NCI-H446 (cell line): Measurements from ENCODE around the gene EBNA1BP2.
"Not testable (repeated sequence)": the region's sequence is repeated elsewhere in the genome, so short reads cannot be mapped to it uniquely, and the experiment has no call there.

ENCODE experiments used
- DNase-seq, 2 experiments: peaks; one replicate each; lab custom pipeline; 2025; lab: John Stamatoyannopoulos, UW

EBNA1BP2 gene

DNA sequence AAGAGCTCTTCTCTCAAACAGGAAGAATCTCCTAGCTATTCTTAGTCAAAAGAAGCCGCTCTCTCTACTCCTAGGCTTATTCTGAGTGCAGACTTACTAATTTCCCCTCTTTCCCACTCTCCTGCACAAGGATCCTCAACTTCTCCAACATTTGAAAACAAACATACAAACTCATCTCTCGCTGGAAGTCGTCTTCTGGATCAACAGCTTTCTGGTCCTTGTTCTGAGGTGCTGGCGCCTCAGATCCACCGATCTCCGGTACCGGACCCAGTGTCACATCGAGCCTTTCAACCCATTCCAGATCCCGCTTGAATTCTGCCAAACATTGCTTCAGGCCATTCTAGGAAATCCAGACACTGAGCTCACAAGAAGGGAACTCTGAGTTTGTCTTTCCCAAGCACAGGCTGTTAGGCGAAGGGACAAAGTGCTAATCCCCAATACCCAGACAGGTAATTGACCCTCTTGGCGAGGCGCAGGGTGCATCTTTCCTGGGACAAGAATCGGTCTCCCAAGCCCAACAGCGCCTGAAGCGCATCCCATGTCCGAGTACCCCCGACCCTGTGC, 696 bp downstream of the EBNA1BP2 start:
- DNase-seq, result no peak

DNA sequence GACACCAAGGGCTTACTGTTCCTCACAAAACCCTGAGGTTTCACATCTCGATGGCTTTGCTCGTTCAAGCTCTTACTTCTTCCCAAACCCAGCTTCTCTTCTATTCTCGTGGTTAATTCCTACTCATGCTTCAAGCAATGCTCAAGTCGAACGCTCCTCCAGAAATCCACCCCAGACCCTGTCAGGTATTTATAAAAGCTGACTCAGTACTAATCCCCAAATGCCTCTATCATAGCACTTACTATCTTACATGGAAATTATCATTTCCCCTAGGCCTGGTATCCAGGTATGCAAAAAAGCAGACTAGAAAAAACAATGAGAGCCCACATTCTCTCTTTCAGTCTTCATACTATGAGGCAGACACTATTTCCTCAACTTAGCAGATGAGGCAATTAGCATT, 6.3 kb downstream of the EBNA1BP2 start:
- no peak for DNase-seq

DNA sequence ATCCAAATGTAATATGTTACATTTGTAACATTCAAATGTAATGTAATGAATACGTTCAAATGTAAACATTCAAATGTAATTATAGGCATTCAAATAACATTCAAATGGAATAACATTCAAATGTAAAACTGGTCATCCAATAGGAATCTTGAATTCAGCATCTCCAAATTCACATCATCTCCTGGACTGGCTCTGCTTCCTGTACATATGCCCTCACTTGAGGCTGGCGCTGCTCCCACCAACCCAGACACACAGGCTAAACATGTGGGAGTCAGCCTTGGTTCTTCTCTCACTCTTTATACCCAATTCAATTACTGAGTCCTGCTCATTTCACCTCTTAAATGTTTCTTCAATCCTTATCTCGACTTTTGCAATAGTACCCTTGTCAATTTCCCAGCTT, 6.9 kb downstream of the EBNA1BP2 start:
- DNase-seq, result no peak

DNA sequence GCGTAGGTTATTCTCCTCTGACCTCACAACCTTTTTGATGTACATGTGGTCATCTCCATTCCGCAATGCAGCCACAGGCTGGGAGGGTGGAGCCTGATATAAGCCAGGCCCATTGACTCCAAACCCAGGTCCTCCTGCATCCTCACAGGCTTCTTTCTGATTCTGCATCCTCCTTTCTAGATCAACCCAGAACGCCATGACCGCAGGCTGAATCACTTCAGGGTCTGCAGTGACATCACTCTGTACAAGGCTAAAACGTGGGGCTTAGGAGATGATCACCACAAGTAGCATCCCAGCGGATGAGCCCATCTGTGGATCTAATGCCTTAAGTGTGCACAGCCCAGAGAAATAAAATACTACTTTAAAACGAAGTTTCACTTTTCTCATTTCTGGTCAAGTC, 16.1 kb downstream of the EBNA1BP2 start:
- no peak for DNase-seq

DNA sequence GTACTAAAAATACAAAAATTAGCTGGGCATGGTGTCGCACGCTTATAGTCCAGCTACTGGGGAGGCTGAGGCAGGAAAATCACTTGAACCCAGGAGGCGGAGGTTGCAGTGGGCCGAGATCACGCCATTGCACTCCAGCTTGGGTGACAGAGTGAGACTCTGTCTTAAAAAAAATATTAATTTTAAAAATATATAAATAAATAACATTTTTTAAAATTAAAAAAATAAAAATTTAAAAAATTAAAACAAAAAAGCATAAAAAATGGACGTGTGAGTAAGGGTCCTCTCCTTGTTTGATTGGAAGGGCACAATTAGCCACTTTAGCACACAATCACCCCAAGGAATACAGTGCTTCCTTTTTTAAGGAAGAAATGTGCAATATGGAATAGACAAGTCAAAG, 18.6 kb downstream of the EBNA1BP2 start:
- DNase-seq, result no peak

DNA sequence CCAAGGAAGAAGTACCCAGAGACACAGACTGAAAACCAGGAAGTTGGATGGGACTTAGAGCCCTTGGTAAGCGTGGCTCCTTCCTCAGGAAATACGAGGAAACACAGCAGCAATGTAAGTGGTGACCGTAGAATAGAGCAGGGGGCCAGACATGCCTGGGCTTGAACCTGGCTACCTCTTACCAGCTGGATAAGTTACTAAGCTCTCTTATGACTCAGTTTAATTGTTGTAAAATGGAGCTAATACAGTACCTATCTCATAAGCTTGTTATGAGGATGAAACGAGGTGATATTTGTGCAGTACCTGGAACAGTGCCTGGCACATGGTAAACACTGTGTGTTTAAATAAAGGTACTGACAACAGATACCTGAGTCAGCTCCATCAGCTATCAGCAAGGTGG, 19.2 kb downstream of the EBNA1BP2 start:
- DNase-seq, result no peak

DNA sequence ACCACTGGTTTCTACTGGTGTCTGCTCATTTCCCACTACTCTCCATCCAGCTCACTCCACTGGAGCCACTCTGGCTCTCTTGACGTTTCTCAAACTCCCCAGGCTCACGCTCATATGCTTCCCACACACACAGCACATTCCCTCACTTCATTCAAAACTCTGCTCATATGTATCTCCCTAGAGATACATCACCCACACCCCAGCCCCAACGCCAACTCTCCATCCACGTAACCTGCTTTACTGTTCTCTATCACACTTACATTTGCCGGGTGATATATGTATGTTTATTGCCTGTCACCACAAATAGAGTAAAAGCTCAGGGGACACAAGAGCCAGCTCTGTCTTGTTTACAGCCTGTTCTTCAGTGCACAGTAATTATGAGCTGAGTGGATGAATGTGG, 22.2 kb downstream of the EBNA1BP2 start:
- no peak for DNase-seq

DNA sequence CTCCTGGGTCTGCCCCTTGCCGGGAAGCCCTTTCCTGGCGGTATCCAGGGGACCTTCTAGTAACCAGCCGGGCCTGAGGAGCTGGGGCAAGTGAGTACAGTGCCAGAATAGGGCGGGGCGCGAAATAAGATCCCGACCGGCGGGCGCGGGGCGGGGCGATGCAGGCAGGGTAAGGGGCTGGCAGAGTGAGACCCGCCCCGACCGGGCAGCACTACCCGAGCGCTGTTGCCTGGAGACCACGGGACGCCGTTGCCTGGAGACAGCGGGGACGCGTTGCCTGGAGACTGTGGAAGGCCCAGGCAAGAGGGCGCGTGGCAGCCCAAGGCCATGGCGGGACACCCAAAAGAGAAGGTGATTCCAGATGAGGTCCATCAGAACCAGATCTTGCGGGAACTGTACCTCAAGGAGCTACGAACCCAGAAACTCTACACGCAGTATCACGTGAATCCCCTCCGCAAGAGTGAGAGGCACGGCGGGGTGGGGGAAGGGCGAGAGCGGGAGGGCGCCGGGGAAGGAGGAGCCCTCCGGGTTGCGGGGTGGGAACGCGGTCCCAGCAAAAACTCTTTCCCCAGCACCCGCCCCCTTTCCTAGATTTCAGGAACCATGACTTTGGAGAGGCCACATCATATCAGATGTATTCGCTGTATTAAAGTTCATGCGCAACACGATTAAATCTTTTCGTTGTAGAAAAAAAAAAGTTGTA, 24.3 kb downstream of the EBNA1BP2 start:
- peak; percentile 68 to 88 for DNase-seq

DNA sequence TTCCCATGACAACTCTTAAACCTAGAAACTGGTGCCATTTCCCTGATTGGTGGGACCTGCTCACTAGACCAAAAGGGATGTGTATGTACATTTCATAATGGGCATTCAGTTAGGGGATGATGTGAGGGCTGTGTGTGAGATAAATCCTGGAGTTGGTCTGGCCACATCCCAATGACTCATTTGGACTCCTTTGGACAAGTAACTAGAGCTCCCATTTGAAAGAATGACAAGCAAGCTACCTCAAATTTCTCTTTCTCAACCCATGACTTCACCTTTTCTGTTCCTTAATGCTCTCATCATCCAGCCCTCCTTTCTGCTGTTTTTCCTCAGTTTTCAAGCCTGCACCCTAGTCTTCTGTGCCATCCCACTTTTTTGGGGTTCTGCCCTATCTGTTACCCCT, 27.9 kb downstream of the EBNA1BP2 start:
- no peak for DNase-seq

DNA sequence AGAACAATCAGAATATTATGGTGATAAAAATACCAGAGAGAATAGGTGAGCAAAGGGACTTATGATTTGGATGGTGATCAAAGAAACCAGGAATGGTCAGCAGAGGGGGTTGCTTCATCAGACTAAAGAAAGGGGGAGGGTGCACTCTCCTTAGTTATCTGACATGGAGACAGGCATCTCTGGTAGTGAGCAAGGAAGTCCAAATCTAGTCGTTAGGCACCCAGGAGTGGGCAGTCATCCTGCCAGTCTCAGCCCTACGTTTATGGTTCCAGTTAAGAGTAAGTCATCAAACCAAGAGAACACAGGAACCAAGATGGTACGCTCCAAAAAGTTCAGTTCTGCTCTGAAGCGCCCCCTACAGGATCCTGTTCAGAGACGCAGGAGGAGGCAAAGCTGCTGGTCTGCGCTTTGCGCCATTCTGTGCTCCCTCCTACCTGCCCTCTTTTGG, 28.6 kb downstream of the EBNA1BP2 start:
- no peak for DNase-seq

DNA sequence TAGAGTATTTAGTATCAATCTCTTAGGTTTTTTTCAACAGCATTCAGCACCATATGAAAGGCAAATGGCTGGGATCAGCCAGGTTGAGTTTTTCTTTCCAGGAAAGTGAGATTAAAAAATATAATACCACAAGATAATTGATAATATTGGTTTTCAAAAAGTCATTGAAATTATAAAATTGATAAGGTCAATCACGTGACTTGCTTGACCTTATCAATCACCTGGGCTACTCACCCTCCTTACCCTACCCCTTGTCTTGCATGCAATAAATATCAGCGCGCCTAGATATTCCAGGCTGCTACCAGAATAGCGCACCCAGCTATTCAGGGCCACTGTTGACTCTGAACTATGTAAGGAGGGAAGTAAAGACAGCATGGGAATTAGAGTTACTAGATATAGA, 31.5 kb downstream of the EBNA1BP2 start:
- no peak for DNase-seq

DNA sequence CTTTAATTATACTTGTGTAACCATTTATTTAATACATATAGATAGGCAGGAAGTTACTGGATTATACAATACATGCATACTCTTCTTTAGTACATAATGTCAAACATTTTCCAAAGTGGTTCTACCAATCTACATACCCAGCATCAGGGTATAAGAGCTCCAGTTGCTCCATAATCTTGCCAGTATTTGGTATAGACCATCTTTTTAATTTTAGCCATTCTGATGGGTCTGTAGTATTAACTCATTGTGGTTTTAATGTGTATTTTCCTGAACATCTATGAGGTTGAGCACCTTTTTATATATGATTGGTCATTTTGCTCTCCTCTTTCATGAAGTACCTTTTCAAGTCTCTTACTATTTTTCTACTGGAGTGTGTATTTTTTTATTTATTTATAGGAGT, 32.1 kb downstream of the EBNA1BP2 start:
- no peak for DNase-seq

DNA sequence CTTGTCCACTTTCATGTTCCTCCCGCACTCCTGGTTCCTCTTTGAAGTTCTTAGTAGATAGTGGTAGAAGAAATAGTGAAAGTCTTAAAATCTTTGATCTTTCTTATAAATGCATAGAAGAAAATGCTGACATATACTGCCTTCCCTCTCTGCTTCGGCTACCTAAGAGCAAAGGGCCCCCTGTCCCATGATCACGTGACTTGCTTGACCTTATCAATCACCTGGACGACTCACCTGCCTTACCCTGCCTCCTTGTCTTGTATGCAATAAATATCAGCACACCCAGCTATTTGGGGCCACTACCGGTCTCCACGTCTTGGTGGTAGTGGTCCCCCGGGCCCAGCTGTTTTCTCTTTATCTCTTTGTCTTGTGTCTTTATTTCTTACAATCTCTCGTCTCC, 32.8 kb downstream of the EBNA1BP2 start:
- DNase-seq, result not testable (repeated sequence)

DNA sequence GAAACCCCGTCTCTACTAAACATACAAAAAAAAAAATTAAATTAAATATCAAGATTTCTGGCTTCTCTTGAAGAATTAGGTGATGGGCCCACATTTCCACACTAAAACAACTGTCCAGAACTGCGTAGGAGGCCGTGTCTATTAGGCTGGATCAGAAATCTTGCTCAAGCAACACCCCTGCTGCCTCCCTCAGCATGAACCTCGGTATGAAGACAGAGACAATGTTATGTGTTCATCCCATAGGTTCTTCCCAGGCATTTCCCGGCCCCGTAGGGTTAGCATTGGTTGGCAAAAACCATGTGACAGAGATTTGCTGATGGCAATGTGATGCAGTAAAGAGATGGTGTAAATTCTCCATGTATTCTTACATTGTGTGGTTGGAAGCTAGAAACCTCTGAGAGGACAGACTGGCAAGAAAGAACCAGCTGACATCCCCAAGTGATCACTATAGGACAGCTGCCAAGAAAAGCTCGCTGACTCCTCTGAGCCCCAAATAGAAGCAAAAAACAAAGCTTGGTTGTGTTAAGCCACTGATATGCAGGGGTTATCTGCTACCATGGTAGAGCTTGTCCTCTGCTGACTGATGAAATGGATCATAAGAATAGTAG, 34.5 kb downstream of the EBNA1BP2 start:
- no peak for DNase-seq

DNA sequence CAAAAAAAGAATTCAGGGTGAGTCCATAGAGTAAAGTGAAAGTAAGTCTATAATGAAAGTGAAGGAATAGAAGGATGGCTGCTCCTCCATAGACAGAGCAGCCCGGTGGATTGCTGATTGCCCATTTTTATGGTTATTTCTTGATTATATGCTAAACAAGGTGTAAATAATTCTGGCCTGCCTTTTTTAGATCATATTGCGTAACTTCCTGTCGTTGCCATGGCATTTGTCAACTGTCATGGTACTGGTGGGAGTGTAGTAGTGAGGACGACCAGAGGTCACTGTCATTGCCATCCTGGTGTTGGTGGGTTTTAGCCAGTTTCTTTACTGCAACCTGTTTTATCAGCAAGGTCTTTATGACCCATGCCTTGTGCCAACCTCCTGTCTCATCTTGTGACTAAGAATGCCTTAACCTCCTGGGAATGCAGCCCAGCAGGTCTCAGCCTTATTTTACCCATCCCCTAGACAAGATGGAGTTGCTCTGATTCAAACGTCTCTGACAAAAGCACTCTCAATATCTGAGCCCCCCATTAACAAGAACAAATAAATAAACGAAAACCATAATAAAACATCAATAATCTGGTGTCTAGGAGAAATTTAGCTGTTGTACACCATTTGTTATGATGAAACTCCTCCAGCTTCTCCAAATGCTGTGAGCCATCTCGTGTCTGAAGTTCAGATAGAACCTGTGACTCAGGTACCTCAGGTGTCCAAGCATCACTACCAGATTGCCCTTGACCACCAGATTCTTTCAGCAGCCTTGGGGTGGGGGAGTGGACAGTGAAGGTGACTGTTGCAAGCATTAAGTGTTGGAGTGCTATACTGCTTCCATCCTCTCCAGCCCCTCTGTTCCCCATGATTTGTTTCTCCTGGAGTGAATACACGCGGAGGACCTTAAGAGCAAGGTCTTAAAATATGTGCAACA, 36.0 kb downstream of the EBNA1BP2 start:
- DNase-seq, result no peak

DNA sequence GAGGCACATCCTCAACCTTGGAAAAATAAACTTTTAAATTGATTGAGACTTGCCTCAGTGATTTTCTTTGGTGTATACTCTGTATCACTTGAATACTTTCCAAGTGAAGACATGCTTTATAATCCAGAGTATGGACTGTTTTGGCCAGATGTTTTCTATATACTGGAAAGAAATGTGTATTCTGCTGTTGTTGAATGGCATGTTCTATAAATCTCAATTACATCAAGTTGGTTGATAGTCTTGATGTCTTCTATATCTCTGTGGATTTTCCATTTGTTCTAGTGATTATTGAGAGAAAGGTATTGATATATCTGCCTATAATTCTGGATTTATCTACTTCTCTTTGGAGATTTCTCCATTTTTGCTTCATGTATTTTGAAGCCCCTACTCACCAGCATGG, 37.5 kb downstream of the EBNA1BP2 start:
- DNase-seq, result no peak

DNA sequence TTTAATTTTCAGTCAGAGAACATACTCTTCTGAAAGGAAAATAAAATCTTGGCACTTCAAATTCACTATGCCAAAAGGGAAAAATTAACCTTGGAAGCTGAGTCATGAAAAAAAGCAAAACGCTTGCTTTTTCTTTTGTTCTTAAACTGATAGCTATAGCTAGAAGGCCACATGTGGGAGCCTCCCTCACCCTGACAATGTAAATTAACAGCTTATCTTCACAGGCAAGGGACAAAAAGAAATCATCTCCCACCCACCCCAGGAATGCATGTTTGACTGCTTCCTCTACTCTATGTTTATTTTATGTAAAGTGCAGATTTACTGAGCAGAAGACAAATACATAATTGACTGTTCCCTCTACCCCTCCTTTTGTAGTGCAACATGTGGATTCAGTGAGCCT, 38.0 kb downstream of the EBNA1BP2 start:
- DNase-seq, result no peak

DNA sequence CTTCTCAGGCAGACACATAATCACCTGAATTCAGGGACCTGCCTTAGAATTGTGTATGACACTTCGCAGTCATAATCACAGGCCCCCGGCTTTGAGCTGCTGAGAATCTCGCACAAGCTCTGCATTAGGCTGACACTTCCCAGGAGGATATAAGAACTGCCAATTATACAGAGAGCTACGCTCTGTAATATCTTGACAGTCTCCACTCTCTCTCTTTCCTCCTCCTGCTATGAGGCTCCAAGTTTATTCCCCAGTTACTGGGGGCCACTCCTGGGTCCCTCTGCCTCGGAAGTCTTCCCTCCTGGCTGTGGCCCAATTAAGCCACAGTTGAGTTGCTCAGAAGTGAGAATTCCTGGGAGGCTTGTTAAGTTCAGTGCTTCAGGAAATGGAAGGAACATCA, 42.7 kb downstream of the EBNA1BP2 start:
- DNase-seq, result no peak

DNA sequence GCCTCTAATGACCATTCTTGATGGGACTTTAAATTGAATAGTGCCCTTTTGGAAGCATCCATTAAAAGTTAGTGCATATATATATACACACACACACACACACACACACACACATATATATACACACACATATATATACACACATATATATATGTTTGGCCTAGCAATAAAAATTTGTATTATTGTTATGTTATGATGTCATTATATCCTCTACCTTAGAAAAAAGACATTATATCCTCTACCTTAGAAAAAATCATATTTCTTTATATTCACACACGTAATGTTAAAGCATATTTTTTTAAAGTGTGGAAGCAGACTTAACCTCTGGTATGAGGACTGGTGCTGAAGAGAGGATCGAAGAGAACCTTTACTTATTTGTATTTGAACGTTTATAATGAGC, 43.3 kb downstream of the EBNA1BP2 start:
- DNase-seq, result no peak

DNA sequence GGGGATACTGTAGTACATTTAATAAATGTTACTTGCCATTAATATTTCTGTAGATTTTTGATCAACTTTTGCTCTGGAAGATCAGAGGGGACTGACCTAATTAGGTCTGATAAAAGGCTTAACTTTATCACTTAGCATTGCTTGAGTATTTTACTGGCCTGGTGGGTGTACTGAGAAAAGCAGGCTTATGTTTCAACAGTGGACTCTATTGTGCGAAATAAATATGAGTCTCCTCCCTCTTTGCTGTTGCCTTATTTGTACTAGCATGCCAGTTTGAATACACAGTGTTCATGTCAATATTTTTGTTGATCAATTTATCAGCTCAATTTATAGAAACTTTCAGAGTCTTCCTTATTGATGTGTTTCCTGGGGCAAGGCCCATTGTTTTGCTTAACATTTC, 49.1 kb downstream of the EBNA1BP2 start:
- no peak for DNase-seq

DNA sequence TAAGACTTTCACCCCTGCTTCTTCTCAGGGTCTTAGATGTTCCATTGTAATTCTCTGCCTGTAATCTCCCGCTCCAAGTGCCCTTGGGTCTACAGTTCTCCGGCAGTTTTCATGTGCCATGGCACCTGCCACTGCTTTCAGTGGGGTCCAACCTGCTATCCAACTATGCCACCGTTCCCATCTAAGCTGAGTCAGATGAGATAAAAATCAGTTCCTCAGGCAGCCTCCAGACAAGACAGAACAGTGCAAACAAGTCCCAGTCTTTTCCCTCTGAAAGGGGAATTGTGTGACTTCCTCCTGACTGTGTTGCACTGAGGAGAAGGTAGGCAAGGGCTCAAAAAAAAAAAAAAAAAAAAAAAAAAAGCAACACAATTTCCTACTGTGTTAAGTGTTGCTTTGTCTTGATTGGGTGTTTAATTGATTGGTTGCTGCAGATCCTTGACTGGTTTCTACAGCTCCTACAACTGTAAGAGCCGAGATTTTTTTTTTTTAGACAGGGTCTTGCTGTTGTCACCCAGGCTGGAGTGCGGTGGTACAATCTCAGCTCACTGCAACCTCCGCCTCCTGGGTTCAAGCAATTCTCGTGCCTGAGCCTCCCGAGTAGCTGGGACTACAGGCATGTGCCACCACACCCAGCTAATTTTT, 50.7 kb downstream of the EBNA1BP2 start:
- DNase-seq, result no peak

DNA sequence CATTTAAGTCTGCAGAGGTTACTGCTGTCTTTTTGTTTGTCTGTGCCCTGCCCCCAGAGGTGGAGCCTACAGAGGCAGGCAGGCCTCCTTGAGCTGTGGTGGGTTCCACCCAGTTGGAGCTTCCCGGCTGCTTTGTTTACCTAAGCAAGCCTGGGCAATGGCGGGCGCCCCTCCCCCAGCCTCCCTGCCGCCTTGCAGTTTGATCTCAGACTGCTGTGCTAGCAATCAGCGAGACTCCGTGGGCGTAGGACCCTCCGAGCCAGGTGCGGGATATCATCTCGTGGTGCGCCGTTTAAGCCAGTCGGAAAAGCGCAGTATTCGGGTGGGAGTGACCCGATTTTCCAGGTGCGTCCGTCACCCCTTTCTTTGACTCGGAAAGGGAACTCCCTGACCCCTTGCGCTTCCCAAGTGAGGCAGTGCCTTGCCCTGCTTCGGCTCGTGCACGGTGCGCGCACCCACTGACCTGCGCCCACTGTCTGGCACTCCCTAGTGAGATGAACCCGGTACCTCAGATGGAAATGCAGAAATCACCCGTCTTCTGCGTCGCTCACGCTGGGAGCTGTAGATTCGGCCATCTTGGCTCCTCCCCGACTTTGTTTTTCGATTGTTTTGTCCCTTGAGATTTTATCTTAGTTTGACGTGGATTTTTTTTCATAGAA, 52.0 kb downstream of the EBNA1BP2 start:
- DNase-seq, result peak; percentile 11 to 43
